ENCODE data around the gene ACOT12.
A peak's percentile ranks its signal among the peaks of the same experiment; 100 is the strongest.

The ACOT12 gene

DNA sequence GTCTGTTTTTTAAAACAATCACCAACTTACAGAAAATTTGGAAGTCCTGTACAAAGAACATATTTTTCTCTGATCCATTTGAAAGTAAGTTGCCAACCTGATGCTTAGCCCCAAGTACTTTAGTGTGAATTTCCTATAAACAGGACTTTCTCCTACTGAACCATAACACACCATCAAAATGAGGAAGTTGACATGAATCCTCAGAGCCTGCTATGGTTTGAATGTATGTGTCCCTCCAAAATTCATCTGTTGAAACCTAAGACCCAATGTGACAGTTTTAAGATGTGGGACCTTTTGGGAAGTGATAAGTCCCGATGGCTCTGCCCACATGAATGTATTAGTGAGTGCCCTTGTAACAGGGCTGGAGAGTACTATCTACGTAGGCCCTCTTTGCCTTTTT is 6.4 kb upstream of the ACOT12 start:
- DNase-seq (ENCODE audit: low read depth) = no peak
- H3K4me3 ChIP-seq (ENCODE audit: low read length) = no peak overlapping the region
- TF ChIP-seq CTCF (conservative IDR thresholded peaks at IDR 0.05; ENCODE audit: low read length) = no peak

DNA sequence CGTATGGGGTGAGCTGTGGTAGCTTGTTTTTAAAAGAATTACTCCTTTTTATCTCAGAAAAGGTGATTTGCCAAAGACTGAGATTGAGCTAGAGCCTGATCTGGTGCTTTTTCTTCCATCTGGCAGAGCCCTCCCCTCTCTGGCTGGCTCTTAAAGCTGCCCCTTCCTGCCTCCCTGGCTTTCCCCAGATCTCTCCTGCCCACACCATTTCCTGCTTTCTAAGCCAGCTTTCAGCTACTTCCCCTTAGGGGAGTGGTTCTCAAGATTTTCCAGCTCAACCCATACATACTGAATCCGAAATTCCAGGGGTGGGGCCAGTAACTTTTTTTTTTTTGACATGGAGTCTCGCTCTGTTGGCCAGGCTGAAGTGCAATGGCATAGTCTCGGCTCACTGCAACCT is 4.8 kb upstream of the ACOT12 start:
- no peak overlapping the region for H3K4me3 ChIP-seq (ENCODE audit: low read length)

GRCh38 chr5:81397176-81397575 is 3.2 kb upstream of the ACOT12 start:
- no peak for TF ChIP-seq CTCF (conservative IDR thresholded peaks at IDR 0.05; ENCODE audit: low read length)
- H3K4me3 ChIP-seq (ENCODE audit: low read length) = no peak overlapping the region
- peak; percentile 40 for DNase-seq (ENCODE audit: low read depth)

More for the DNA sequence above, 4.8 kb upstream of the ACOT12 start:
- no peak for DNase-seq (ENCODE audit: low read depth)
- TF ChIP-seq CTCF (conservative IDR thresholded peaks at IDR 0.05; ENCODE audit: low read length) = no peak

DNA sequence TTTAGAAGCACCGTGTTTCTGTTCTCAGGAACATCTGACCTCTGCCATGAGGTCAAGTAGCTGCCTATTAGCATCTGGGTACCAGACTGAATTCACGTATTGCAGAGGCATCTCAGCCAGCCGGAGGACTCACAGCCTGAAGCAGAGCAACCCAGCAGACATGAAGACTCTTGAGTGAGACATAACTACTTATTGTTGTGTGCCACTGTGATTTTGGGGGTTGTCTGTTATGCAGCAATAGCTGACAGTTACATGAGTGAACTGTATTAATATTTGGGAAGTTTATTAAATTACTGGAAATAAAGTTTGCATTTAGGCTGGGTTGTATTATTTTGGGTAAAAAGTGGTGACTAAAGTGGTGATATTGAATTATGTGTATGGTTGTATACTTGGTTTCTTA is 1.3 kb upstream of the ACOT12 start:
- no peak for TF ChIP-seq CTCF (conservative IDR thresholded peaks at IDR 0.05; ENCODE audit: low read length)
- H3K4me3 ChIP-seq (ENCODE audit: low read length) = no peak overlapping the region
- DNase-seq (ENCODE audit: low read depth) = no peak

DNA sequence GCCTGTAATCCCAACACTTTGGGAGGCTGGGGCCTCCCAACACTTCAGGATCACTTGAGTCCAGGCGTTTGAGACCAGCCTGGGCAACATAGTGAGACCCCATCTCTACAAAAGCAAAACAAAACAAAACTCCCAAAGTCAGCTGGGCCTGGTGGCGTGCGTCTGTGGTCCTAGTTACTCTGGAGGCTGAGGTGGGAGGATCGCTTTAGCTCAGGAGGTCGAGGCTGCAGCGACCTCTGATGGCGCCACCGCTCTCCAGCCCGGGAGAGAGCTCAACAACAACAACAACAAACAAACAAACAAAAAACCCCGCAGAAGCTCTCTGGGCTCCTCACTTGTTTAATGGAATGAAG is 528 bp downstream of the ACOT12 start:
- H3K4me3 ChIP-seq (ENCODE audit: low read length) = peak overlapping the region; percentile 48
- TF ChIP-seq CTCF (conservative IDR thresholded peaks at IDR 0.05; ENCODE audit: low read length) = no peak
- no peak for DNase-seq (ENCODE audit: low read depth)

DNA sequence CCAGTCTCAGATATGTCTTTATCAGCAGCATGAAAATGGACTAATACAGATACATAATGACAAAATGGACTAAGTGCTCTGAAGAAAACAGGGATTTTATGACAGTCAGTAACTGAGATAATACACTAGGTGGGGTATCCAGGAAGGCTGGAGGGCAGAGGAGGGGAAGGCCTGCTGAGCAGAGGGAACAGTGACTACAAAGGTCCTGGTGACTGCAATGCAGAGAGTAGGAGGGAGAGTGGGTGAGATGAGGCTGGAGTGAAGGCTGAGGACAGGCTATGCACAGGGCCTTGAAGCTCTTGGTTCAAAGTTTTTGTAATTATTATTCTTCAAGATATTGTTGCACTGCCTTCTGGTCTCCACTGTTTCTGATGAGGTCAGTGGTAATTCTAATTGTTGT is 4.9 kb downstream of the ACOT12 start:
- DNase-seq (ENCODE audit: low read depth) = no peak
- H3K4me3 ChIP-seq (ENCODE audit: low read length) = no peak overlapping the region
- TF ChIP-seq CTCF (conservative IDR thresholded peaks at IDR 0.05; ENCODE audit: low read length) = no peak

GRCh38 chr5:81388169-81388568 is 5.8 kb downstream of the ACOT12 start:
- no peak overlapping the region for H3K4me3 ChIP-seq (ENCODE audit: low read length)
- no peak for TF ChIP-seq CTCF (conservative IDR thresholded peaks at IDR 0.05; ENCODE audit: low read length)
- no peak for DNase-seq (ENCODE audit: low read depth)

Data from AG10803 (cell line).